ENCODE data around the gene RFT1.

The RFT1 gene

DNA sequence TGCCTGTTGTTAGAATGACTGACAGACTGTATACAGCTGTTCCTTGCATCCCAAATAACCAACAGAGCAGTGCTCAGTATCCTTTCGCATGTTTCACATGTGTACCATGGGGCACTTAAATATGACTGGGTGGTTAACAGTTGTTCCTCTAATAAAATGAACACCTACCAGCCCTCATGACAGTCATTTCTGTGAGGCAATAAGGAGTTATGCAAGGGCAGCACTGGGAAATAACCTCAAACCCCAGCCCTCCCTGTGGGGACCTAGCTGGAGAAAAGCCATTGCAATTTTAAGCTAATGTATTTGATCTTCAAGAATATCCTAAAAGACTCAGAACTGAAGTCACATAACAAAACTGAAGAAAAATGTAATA, 7.3 kb downstream of the RFT1 start:
- TF ChIP-seq CTCF (conservative IDR thresholded peaks at IDR 0.05; ENCODE audit: low read depth, low read length), result no peak
- no peak for DNase-seq (ENCODE audit: low read depth)
- H3K4me3 ChIP-seq (ENCODE audit: low read length), result no peak overlapping the region

DNA sequence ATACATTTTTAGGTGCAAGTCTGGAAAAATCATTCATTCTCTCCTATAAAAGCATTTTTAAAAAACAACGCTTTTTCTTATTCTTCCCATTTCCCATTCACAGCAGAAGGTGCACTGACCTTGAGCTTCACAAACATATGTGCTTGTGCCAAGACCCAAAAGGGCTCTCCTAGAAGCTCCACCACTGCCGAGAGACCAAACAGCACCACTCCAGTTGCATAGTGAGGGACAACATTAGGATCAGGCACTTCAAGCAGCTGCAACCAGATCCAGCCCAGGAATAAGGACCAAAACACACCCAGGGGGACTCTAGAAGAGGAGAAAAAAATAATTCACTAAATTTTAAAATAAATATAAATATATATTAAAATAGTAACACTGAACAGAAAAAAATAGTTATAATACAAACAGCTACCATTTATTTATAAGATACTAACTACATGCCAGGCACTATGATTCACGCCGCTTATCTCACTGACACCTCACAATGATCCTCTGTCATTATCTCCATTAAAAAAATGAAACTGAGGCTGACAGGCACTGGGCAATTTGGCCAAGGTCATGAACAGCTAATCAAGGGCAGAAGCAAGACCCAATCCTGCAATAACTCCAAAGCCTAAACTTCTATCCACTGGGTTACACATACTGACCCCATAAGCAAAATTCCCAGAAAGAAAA, 7.8 kb downstream of the RFT1 start:
- no peak for TF ChIP-seq CTCF (conservative IDR thresholded peaks at IDR 0.05; ENCODE audit: low read depth, low read length)
- no peak for DNase-seq (ENCODE audit: low read depth)
- H3K4me3 ChIP-seq (ENCODE audit: low read length), result no peak overlapping the region

- no peak for DNase-seq (ENCODE audit: low read depth)
- H3K4me3 ChIP-seq (ENCODE audit: low read length), result no peak overlapping the region
- no peak for TF ChIP-seq CTCF (conservative IDR thresholded peaks at IDR 0.05; ENCODE audit: low read depth, low read length)
These were observed 9.9 kb downstream of the RFT1 start for GRCh38 chr3:53120336-53120735.

GRCh38 chr3:53116956-53117355, 13.3 kb downstream of the RFT1 start:
- TF ChIP-seq CTCF (conservative IDR thresholded peaks at IDR 0.05; ENCODE audit: low read depth, low read length), result no peak
- no peak overlapping the region for H3K4me3 ChIP-seq (ENCODE audit: low read length)
- DNase-seq (ENCODE audit: low read depth), result no peak

- DNase-seq (ENCODE audit: low read depth), result no peak
- no peak overlapping the region for H3K4me3 ChIP-seq (ENCODE audit: low read length)
- TF ChIP-seq CTCF (conservative IDR thresholded peaks at IDR 0.05; ENCODE audit: low read depth, low read length), result no peak
These were observed 15.7 kb downstream of the RFT1 start for GRCh38 chr3:53114412-53115074.

DNA sequence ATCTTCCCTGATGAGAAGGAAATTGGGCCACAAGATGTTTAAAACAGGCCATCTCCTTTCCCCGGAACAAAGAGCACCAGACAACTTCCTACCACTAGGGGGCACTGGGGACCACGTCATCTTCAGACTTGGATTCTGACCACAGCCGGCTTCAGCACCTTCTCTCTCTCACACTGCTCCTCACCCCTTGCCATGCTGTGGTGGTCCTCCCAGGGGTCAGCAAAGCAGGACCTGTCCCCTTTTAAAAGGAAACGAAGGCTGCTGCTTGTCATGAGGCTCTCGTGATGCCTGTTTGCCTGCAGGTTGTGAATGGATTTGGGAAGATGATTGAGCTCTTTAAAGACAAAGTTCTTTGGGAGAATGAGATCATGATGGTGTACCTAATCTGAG, 16.2 kb downstream of the RFT1 start:
- H3K4me3 ChIP-seq (ENCODE audit: low read length), result no peak overlapping the region
- no peak for DNase-seq (ENCODE audit: low read depth)
- peak; percentile 96 for TF ChIP-seq CTCF (conservative IDR thresholded peaks at IDR 0.05; ENCODE audit: low read depth, low read length)
